IMR-90 (cell line): ENCODE measurements around the gene VASN. TPM values are rescaled to one million over a fixed set of nuclear protein-coding genes. Genes with fewer than 3 reads are reported as not detected.

Experiments
- ATAC-seq: fragments of 200-7000 bp; cut with Tn5 transposase; 2 replicates; pipeline ENCODE4 v1.9.1; 2020; ENCODE audit warnings: low read depth, mild to moderate bottlenecking, moderate library complexity
- BruUV-seq: library from RNA; stranded (reverse); fragments of 400-500 nt; replicated peaks from 2 replicates; lab custom pipeline; 2021; lab: Mats Ljungman, UMichigan
- CTCF ChIA-PET: fragments of 300-600 bp; formaldehyde crosslinking; extraction: SDS; loops from one replicate; lab custom pipeline; 2021; ENCODE audit warnings: antibody characterized with exemption; lab: Yijun Ruan, JAX
- POLR2A ChIA-PET: fragments of 300-600 bp; sonication (Branson Sonifier 250); formaldehyde crosslinking; loops from one replicate; lab custom pipeline; 2022; ENCODE audit warnings: antibody characterized with exemption; ENCODE audit not compliant: unreplicated experiment; lab: Charles Lee
- DNase-seq: peaks from one replicate; pipeline ENCODE4 v3.0.0; 2013
- H2AFZ ChIP-seq: replicated peaks from 2 replicates; pipeline ENCODE3; 2013; ENCODE audit warnings: low read length, mild to moderate bottlenecking; ENCODE audit not compliant: poor library complexity
- H2AK5ac ChIP-seq: 2 replicates; pipeline ENCODE4 v1.6.1; 2013; ENCODE audit warnings: low read depth, low read length, inconsistent platforms
- H2AK9ac ChIP-seq: replicated peaks from 2 replicates; pipeline ENCODE3; 2013; ENCODE audit warnings: mild to moderate bottlenecking, low read depth, low read length, moderate library complexity; ENCODE audit not compliant: poor library complexity
- H2BK120ac ChIP-seq: 2 replicates; pipeline ENCODE4 v1.6.1; 2013; ENCODE audit warnings: low read depth, low read length, inconsistent platforms
- H2BK15ac ChIP-seq: 3 replicates; pipeline ENCODE4 v1.6.1; 2013; ENCODE audit warnings: low read depth, low read length, inconsistent platforms
- H2BK20ac ChIP-seq: 2 replicates; pipeline ENCODE4 v1.6.1; 2013; ENCODE audit warnings: low read depth, mild to moderate bottlenecking, inconsistent platforms, low read length, moderate library complexity
- H2BK5ac ChIP-seq: 2 replicates; pipeline ENCODE4 v1.6.1; 2013; ENCODE audit warnings: mild to moderate bottlenecking, low read depth, low read length, inconsistent platforms; ENCODE audit not compliant: poor library complexity, severe bottlenecking
- H3K14ac ChIP-seq: replicated peaks from 2 replicates; pipeline ENCODE4 v1.6.1; 2013; ENCODE audit warnings: low read depth, low read length, inconsistent platforms
- H3K18ac ChIP-seq: 2 replicates; pipeline ENCODE4 v1.6.1; 2013; ENCODE audit warnings: low read depth, low read length, control low read depth
- H3K23ac ChIP-seq: 2 replicates; pipeline ENCODE4 v1.6.1; 2013; ENCODE audit warnings: low read depth, low read length, inconsistent platforms
- H3K27ac ChIP-seq: 2 replicates; pipeline ENCODE4 v1.5.1; 2013; ENCODE audit warnings: mild to moderate bottlenecking, control low read depth, low read length; ENCODE audit not compliant: insufficient read depth
- H3K27me3 ChIP-seq: 2 replicates; pipeline ENCODE4 v1.6.1; 2013; ENCODE audit warnings: low read length; ENCODE audit not compliant: control insufficient read depth, insufficient read depth
- H3K36me3 ChIP-seq: 2 replicates; pipeline ENCODE4 v1.6.1; 2013; ENCODE audit warnings: low read length, mixed read lengths; ENCODE audit not compliant: control insufficient read depth, insufficient read depth
- H3K4ac ChIP-seq: 2 replicates; pipeline ENCODE4 v1.6.1; 2013; ENCODE audit warnings: low read depth, low read length, inconsistent platforms
- H3K4me1 ChIP-seq: 2 replicates; pipeline ENCODE4 v1.6.1; 2013; ENCODE audit warnings: low read length, mixed read lengths; ENCODE audit not compliant: control insufficient read depth, insufficient read depth
- H3K4me2 ChIP-seq: 2 replicates; pipeline ENCODE4 v1.6.1; 2013; ENCODE audit warnings: low read depth, mild to moderate bottlenecking, control low read depth, low read length, moderate library complexity
- H3K4me3 ChIP-seq: 2 replicates; pipeline ENCODE4 v1.5.1; 2013; ENCODE audit warnings: low read depth, mild to moderate bottlenecking, control low read depth, low read length, moderate library complexity; ENCODE audit not compliant: insufficient read depth
- H3K56ac ChIP-seq: 2 replicates; pipeline ENCODE4 v1.6.1; 2013; ENCODE audit warnings: low read length, inconsistent platforms; ENCODE audit not compliant: insufficient read depth; ENCODE audit errors: extremely low read depth
- H3K79me1 ChIP-seq, 2 experiments: 2 replicates each; pipeline ENCODE4 v1.6.1; 2013; ENCODE audit warnings: low read length in 2 of 2, inconsistent platforms in 1 of 2, low read depth in 1 of 2
- H3K9ac ChIP-seq: 2 replicates; pipeline ENCODE4 v1.6.1; 2013; ENCODE audit warnings: low read depth, low read length, control low read depth
- H3K9me1 ChIP-seq: 2 replicates; pipeline ENCODE4 v1.6.1; 2013; ENCODE audit warnings: low read length, inconsistent platforms; ENCODE audit not compliant: insufficient read depth
- H3K9me3 ChIP-seq: 2 replicates; pipeline ENCODE4 v1.6.1; 2013; ENCODE audit warnings: low read length; ENCODE audit not compliant: control insufficient read depth, insufficient read depth
- H4K20me1 ChIP-seq: 2 replicates; pipeline ENCODE4 v1.6.1; 2013; ENCODE audit warnings: low read length, inconsistent platforms; ENCODE audit not compliant: insufficient read depth
- H4K5ac ChIP-seq: 2 replicates; pipeline ENCODE4 v1.6.1; 2013; ENCODE audit warnings: mild to moderate bottlenecking, low read depth, low read length, control low read depth
- H4K8ac ChIP-seq, 2 experiments: 2 replicates each; pipeline ENCODE4 v1.6.1; 2013; ENCODE audit warnings: low read depth in 2 of 2, low read length in 2 of 2, control low read depth in 1 of 2, inconsistent platforms in 1 of 2
- H4K91ac ChIP-seq: 2 replicates; pipeline ENCODE4 v1.6.1; 2013; ENCODE audit warnings: low read depth, low read length, inconsistent platforms; ENCODE audit not compliant: insufficient read depth
- BHLHE40 ChIP-seq: fragments of 150-350 bp; IDR thresholded peaks from 2 replicates; pipeline ENCODE4 v1.6.1; 2016; ENCODE audit warnings: mild to moderate bottlenecking, low read depth, low read length
- CHD1 ChIP-seq: IDR thresholded peaks from 2 replicates; pipeline ENCODE4 v1.6.1; 2012; ENCODE audit warnings: low read depth, low read length, improper control_type of control experiment
- CTCF ChIP-seq: conservative IDR thresholded peaks from 2 replicates; pipeline ENCODE4 v1.5.1; 2012; ENCODE audit warnings: mild to moderate bottlenecking, low read depth, low read length, improper control_type of control experiment
- FOS ChIP-seq: fragments of 150-350 bp; IDR thresholded peaks from 2 replicates; pipeline ENCODE4 v1.6.1; 2016; ENCODE audit warnings: low read depth, low read length
- MAFK ChIP-seq: IDR thresholded peaks from 2 replicates; pipeline ENCODE4 v1.6.1; 2012; ENCODE audit warnings: low read depth, low read length, improper control_type of control experiment
- MXI1 ChIP-seq: IDR thresholded peaks from 2 replicates; pipeline ENCODE4 v1.6.1; 2012; ENCODE audit warnings: low read depth, mild to moderate bottlenecking, low read length, moderate library complexity, borderline replicate concordance
- NFE2L2 ChIP-seq: fragments of 150-350 bp; IDR thresholded peaks from 2 replicates; pipeline ENCODE4 v1.6.1; 2016; ENCODE audit warnings: low read depth, mild to moderate bottlenecking, low read length
- POLR2A ChIP-seq: IDR thresholded peaks from 2 replicates; pipeline ENCODE4 v1.6.1; 2012; ENCODE audit warnings: mild to moderate bottlenecking, low read depth, low read length
- RAD21 ChIP-seq: IDR thresholded peaks from 2 replicates; pipeline ENCODE4 v1.6.1; 2012; ENCODE audit warnings: low read length, improper control_type of control experiment
- RCOR1 ChIP-seq: IDR thresholded peaks from 2 replicates; pipeline ENCODE4 v1.6.1; 2012; ENCODE audit warnings: mild to moderate bottlenecking, low read length, improper control_type of control experiment; ENCODE audit not compliant: insufficient replicate concordance
- RFX5 ChIP-seq: IDR thresholded peaks from 2 replicates; pipeline ENCODE4 v1.8.0; 2012; ENCODE audit warnings: low read depth, mild to moderate bottlenecking, low read length, moderate library complexity
- SMC3 ChIP-seq: fragments of 150-350 bp; IDR thresholded peaks from 2 replicates; pipeline ENCODE4 v1.6.1; 2016; ENCODE audit warnings: low read depth, mild to moderate bottlenecking, antibody characterized with exemption, low read length, moderate library complexity
- WGBS, 2 experiments: methylation state at CpG; one replicate each; pipeline versions ENCODE4 v1.1.5 to v1.1.7; 2013; ENCODE audit warnings: missing lambda C conversion rate in 2 of 2; ENCODE audit not compliant: insufficient read length in 1 of 2; ENCODE audit errors: extremely low coverage in 2 of 2; 5-methylcytosine and 5-hydroxymethylcytosine counted together
- dilution Hi-C: fragments of 300-500 bp; cut with HindIII; formaldehyde crosslinking; loops from one replicate; pipeline ENCODE4 v1.14.3; 2018; ENCODE audit warnings: low sequenced_read_pairs; ENCODE audit not compliant: unreplicated experiment
- in situ Hi-C: fragments of 300-500 bp; cut with MboI; formaldehyde crosslinking; loops from 3 replicates; pipeline ENCODE4 v1.14.3; 2019; ENCODE audit warnings: low sequenced_read_pairs, inconsistent platforms, mixed read lengths
- intact Hi-C: fragments of 100-400 bp; cut with micrococcal nuclease; formaldehyde crosslinking; loops from 2 replicates; pipeline ENCODE4 v1.10.0; 2022
- polyA plus RNA-seq, 3 experiments: library from polyadenylated mRNA; depleted of rRNA; stranded (reverse); fragments of >200 nt; gene quantifications; 2 replicates each; pipeline ENCODE4 v1.2.3, GENCODE V29; 2012; ENCODE audit warnings: low replicate concordance in 1 of 3
- total RNA-seq: library from RNA; depleted of rRNA; stranded (reverse); fragments of >200 nt; gene quantifications from 2 replicates; pipeline ENCODE4 v1.2.3, GENCODE V29; 2012
- TF ChIP-seq, protein P1 (sequence below): fragments of 150-350 bp; IDR thresholded peaks from 2 replicates; pipeline ENCODE4 v1.6.1; 2017; ENCODE audit warnings: mild to moderate bottlenecking, antibody characterized with exemption, low read length, low read depth
- TF ChIP-seq, protein P2 (sequence below): fragments of 150-350 bp; IDR thresholded peaks from 2 replicates; pipeline ENCODE4 v1.6.1; 2016; ENCODE audit warnings: low read depth, mild to moderate bottlenecking, low read length, moderate library complexity, borderline replicate concordance

Gene VASN
- total and polyA plus RNA-seq, 2 of the 4 experiments (the other 2 are of a cell fraction), result 9.3 to 87.2 TPM

DNA sequence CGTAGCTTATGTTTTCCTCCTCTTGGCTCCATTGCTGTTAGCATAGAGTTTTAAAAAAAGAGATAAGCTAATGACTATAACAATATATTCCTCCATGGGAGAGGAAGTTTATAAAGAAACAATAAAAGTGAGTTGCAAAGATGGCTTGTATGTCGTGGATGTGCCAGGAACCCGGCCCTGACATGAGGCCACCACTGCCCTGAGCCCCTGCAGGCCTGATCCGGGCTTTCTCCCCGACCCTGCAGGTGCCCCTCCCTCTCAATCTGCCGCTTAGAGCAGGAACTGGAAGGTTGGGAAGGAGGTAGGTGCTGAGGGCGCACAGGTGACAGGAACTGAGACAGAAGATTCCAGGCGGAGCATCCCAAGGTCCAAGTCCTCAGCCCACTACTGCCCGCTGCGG is 32.2 kb upstream of the VASN start:
- H2BK5ac ChIP-seq, result peak overlapping the region; percentile 8
- H3K9ac ChIP-seq, result 0 out of 2 replicates have a peak overlapping the region, but pooled peaks have one; percentile 10
- no peak overlapping the region for H2BK20ac ChIP-seq
- intact Hi-C loops (no loop called here), in situ Hi-C loops (loop anchor here (10.0 kb wide), 1 partner anchor 355 kb away; no protein-coding TSS in a partner anchor), dilution Hi-C loops (no loop called here)
- no CpG with 5 or more reads among the region's 10 CpGs for WGBS, 2 experiments
- H3K9me1 ChIP-seq, result peaks cover 6% of the 10 kb centered on the region; the same call in 1 of the 2 replicates
- H4K5ac ChIP-seq, result 0 out of 2 replicates have a peak overlapping the region, but pooled peaks have one; percentile 26
- no peak overlapping the region for H2BK120ac ChIP-seq
- BruUV-seq, result no TSS peak
- no peaks in the 10 kb centered on the region for H3K9me3 ChIP-seq
- no peak overlapping the region for H3K18ac ChIP-seq
- H4K20me1 ChIP-seq, result peaks cover 52% of the 10 kb centered on the region
- H4K91ac ChIP-seq, result no peak overlapping the region
- H3K36me3 ChIP-seq, result peaks cover 40% of the 10 kb centered on the region
- peaks cover 7% of the 10 kb centered on the region; the same call in 1 of the 2 replicates for H3K4me1 ChIP-seq
- H3K27me3 ChIP-seq, result no peaks in the 10 kb centered on the region
- H2BK15ac ChIP-seq, result no peak overlapping the region
- no peak overlapping the region for H3K4ac ChIP-seq
- TF ChIP-seq, protein P1, sequence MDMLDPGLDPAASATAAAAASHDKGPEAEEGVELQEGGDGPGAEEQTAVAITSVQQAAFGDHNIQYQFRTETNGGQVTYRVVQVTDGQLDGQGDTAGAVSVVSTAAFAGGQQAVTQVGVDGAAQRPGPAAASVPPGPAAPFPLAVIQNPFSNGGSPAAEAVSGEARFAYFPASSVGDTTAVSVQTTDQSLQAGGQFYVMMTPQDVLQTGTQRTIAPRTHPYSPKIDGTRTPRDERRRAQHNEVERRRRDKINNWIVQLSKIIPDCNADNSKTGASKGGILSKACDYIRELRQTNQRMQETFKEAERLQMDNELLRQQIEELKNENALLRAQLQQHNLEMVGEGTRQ, result no peak
- no peak for TF ChIP-seq RFX5
- no peak for TF ChIP-seq SMC3
- TF ChIP-seq CHD1, result no peak
- TF ChIP-seq, protein P2, sequence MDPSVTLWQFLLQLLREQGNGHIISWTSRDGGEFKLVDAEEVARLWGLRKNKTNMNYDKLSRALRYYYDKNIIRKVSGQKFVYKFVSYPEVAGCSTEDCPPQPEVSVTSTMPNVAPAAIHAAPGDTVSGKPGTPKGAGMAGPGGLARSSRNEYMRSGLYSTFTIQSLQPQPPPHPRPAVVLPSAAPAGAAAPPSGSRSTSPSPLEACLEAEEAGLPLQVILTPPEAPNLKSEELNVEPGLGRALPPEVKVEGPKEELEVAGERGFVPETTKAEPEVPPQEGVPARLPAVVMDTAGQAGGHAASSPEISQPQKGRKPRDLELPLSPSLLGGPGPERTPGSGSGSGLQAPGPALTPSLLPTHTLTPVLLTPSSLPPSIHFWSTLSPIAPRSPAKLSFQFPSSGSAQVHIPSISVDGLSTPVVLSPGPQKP, result no peak
- no peak for TF ChIP-seq MAFK
- no peak for TF ChIP-seq RAD21
- no peak for TF ChIP-seq NFE2L2
- no peak for TF ChIP-seq MXI1
- no peak for TF ChIP-seq FOS
- TF ChIP-seq RCOR1, result no peak
- TF ChIP-seq POLR2A, result no peak
- no peak for TF ChIP-seq CTCF
- TF ChIP-seq BHLHE40, result no peak
- H3K27ac ChIP-seq, result no peak overlapping the region
- H3K14ac ChIP-seq, result no peak overlapping the region
- peak overlapping the region; percentile 89 for H2AK9ac ChIP-seq
- no peak overlapping the region for H3K56ac ChIP-seq
- peak overlapping the region; percentile 9; the same call in 1 of the 2 replicates for H2AK5ac ChIP-seq
- no peak overlapping the region for H3K4me2 ChIP-seq
- POLR2A ChIA-PET, result no interaction called here
- no peak for DNase-seq
- H2AFZ ChIP-seq, result peak overlapping the region; percentile 39
- no peak for ATAC-seq
- no peak overlapping the region for H4K8ac ChIP-seq
- CTCF ChIA-PET, result no interaction called here
- peaks cover 28 to 65% of the 10 kb centered on the region in 2 experiments for H3K79me1 ChIP-seq
- H3K23ac ChIP-seq, result no peak overlapping the region
- H3K4me3 ChIP-seq, result no peak overlapping the region
